GM18508 (cell line): ENCODE results near the gene SLC8A1.

Source experiments
- ATAC-seq: cut with Tn5 transposase; IDR thresholded peaks from one replicate; pipeline ENCODE4 v1.9.1; 2021; ENCODE audit warnings: moderate number of reproducible peaks; ENCODE audit not compliant: insufficient read depth, unreplicated experiment

The SLC8A1 gene

GRCh38 chr2:40177366-40177765 lies 274.5 kb downstream of the SLC8A1 start:
- ATAC-seq, result no peak

- ATAC-seq, result no peak
Observed at GRCh38 chr2:40173276-40173675, 278.6 kb downstream of the SLC8A1 start.

GRCh38 chr2:40169856-40170255 lies 282.0 kb downstream of the SLC8A1 start:
- ATAC-seq, result no peak

GRCh38 chr2:40169430-40169829 lies 282.5 kb downstream of the SLC8A1 start:
- no peak for ATAC-seq

GRCh38 chr2:40168546-40168945 lies 283.3 kb downstream of the SLC8A1 start:
- ATAC-seq, result no peak

GRCh38 chr2:40168032-40168431 lies 283.9 kb downstream of the SLC8A1 start:
- no peak for ATAC-seq

GRCh38 chr2:40166006-40166405 lies 285.9 kb downstream of the SLC8A1 start:
- ATAC-seq, result no peak

- ATAC-seq, result no peak
Observed at GRCh38 chr2:40165509-40165844, 286.4 kb downstream of the SLC8A1 start.

- ATAC-seq, result no peak
Observed at GRCh38 chr2:40164736-40165508, 287.0 kb downstream of the SLC8A1 start.

- ATAC-seq, result no peak
Observed at GRCh38 chr2:40161986-40162385, 289.9 kb downstream of the SLC8A1 start.

GRCh38 chr2:40160751-40161218 lies 291.1 kb downstream of the SLC8A1 start:
- no peak for ATAC-seq

- ATAC-seq, result no peak
Observed at GRCh38 chr2:40159333-40159732, 292.6 kb downstream of the SLC8A1 start.

- ATAC-seq, result no peak
Observed at GRCh38 chr2:40158781-40159180, 293.1 kb downstream of the SLC8A1 start.

- ATAC-seq, result no peak
Observed at GRCh38 chr2:40155728-40156127, 296.2 kb downstream of the SLC8A1 start.

- no peak for ATAC-seq
Observed at GRCh38 chr2:40150266-40150665, 301.6 kb downstream of the SLC8A1 start.

GRCh38 chr2:40148334-40148733 lies 303.6 kb downstream of the SLC8A1 start:
- no peak for ATAC-seq

GRCh38 chr2:40147360-40147759 lies 304.5 kb downstream of the SLC8A1 start:
- no peak for ATAC-seq

GRCh38 chr2:40144022-40144421 lies 307.9 kb downstream of the SLC8A1 start:
- ATAC-seq, result no peak

- no peak for ATAC-seq
Observed at GRCh38 chr2:40138314-40138713, 313.6 kb downstream of the SLC8A1 start.

GRCh38 chr2:40131081-40131704 lies 320.7 kb downstream of the SLC8A1 start:
- ATAC-seq, result no peak

GRCh38 chr2:40130251-40130994 lies 321.5 kb downstream of the SLC8A1 start:
- ATAC-seq, result no peak
